ENCODE measurements around the gene DRICH1. TPM values are rescaled to one million over a fixed set of nuclear protein-coding genes. Genes with fewer than 3 reads are reported as not detected.
"Not testable (repeated sequence)": the region's sequence is repeated elsewhere in the genome, so short reads cannot be mapped to it uniquely, and the experiment has no call there.

The DRICH1 gene
- total RNA-seq, 8 experiments from 2014 or later, result 0.11 to 0.94 (median 0.36) TPM; not detected in 3

DNA sequence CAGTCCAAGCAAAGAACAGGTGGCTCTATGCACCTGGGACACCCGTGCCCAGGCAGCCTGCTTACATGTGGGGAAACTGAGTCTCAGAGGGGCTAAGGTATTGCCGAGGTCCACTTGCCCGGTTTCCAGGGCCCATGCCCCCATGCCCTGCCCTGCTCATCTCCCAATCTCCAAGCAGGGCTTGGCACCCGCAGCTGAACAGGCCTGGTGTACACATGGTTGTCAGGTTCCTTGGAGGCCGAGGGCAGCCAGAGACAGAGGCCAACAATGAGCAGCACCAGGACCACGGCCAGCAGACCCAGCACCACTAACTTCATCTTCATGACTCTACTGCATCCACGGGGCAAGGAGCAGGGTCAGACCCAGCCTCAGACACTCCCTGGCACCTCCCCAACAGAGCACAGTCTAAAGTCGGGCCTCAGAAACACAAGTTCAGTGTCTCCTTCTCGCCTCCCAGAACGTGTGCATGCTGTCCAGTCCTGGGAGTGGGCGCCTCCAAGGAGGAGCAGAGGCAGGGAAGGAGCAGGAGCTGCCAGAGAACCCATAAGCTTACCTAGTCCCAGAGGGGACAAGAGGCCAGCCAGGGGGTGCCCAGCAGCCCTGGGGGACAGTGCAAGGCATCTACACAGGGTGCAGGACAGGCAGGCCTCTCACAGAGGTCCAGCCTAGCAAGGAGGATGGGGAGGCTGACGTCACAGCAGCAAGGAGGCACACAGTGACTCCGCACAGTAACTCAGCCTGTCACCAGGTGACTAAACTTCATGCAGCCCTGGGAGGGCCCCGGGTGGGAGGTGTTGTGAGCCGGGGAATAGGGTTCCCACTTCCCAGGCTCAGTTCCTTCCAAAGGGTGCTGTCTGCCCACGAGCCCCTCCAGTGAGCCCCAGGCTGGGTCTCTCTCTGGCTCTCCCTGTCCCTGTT is 38.5 kb upstream of the DRICH1 start:
- H3K4me1 ChIP-seq (replicated peaks in 1 of 2), result no peaks in the 10 kb centered on the region
- no peak overlapping the region for H3K27ac ChIP-seq
- no peak overlapping the region for H3K4me3 ChIP-seq
- in situ Hi-C loops (cut with MboI; ENCODE audit: low pct_unique_long_range_greater_than_20kb in 2 of 9, low sequenced_read_pairs in 9 of 9, unreplicated experiment in 9 of 9), result no loop called here
- 40 to 100% (median 86%) methylated on average over 1 to 3 of the region's 16 CpGs; no CpG with 5 or more reads in 4 of the 10 experiments for WGBS, 10 experiments
- ATAC-seq (replicated peaks in 6 of 8), result peak in 5 of 8 experiments; percentile 42 to 74 (median 63)

DNA sequence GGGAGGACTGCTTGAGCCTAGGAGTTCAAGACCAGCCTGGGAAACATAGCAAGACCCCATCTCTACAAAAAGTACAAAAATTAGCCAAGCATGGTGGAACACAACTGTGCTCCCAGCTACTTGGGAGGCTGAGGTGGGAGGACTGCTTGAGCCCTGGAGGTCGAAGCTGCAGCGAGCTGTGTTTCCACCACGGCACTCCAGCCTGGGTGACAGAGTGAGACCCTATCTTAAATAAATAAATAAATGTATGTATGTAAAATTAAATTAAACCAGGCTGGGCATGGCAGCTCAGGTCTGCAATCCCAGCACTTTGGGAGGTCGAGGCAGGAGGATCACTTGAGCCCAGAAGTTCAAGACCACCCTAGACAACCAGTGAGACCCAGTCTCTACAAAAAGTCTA is 28.3 kb upstream of the DRICH1 start:
- WGBS, 10 experiments, result 80 to 100% (median 100%) methylated on average over 1 to 3 of the region's 4 CpGs; no CpG with 5 or more reads in 2 of the 10 experiments
- in situ Hi-C loops (cut with MboI; ENCODE audit: low pct_unique_long_range_greater_than_20kb in 2 of 9, low sequenced_read_pairs in 9 of 9, unreplicated experiment in 9 of 9); H3K27ac ChIP-seq; H3K4me3 ChIP-seq; ATAC-seq (replicated peaks in 6 of 8); H3K4me1 ChIP-seq (replicated peaks in 1 of 2): not testable (repeated sequence)

DNA sequence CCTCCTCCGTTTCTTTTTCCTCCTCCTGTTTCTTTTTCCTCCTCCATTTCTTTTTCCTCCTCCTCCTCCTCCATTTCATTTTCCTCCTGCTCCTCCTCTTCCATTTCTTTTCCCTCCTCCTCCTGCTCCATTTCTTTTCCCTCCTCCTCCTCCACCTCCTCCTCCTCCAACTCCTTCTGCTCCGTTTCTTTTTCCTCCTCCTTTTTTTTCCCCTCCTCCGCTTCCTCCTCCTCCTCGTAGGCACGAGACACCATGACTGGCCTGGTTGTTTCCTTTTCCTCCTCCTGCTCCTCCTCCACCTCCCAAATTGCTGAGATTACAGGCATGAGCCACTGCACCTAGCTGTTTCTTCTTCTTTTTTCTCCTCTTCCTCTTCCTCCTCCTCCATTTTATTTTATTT is 25.6 kb upstream of the DRICH1 start:
- 60 to 100% (median 77%) methylated on average over 1 to 5 of the region's 5 CpGs; no CpG with 5 or more reads in 4 of the 10 experiments for WGBS, 10 experiments

DNA sequence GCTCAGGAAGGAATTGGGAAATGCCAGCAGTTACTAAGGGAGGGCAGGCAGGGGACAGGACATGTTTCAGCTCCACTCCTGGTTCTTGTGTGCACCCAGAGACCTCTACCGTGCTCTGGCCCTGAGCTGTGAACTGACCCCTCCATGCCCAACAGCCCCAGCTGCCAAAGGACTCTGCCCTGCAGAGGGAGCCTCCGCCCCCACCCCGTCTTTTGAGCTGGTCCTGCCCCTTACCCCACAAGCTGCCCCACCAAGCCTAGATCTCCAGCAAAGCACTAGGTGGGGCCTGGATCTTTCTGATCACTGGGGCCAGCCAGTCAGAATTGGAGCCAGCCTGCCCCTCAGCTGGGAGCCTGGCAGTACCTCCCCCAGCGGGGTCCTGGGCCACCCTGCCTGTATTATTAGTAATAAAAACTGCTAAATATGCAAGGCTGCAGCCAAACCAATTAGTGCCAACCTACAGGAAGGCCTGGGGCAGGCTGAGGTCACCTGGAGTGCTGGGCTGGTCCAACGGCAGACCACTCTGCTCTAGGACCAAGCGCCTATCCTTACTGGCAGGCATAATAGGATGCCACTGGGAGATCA is 23.9 kb upstream of the DRICH1 start:
- Histone ChIP-seq H3K4me1 (replicated peaks in 1 of 2) (no peaks in the 10 kb centered on the region), H3K27ac (no peak overlapping the region), H3K4me3 (no peak overlapping the region)
- no peak for ATAC-seq (replicated peaks in 6 of 8)
- 83 to 100% (median 94%) methylated on average over 1 to 5 of the region's 6 CpGs; no CpG with 5 or more reads in 7 of the 10 experiments for WGBS, 10 experiments
- in situ Hi-C loops (cut with MboI; ENCODE audit: low pct_unique_long_range_greater_than_20kb in 2 of 9, low sequenced_read_pairs in 9 of 9, unreplicated experiment in 9 of 9), result no loop called here

More for the DNA sequence above, 25.6 kb upstream of the DRICH1 start:
- Histone ChIP-seq H3K4me3 (no peak overlapping the region), H3K27ac (no peak overlapping the region), H3K4me1 (replicated peaks in 1 of 2) (no peaks in the 10 kb centered on the region)
- no peak for ATAC-seq (replicated peaks in 6 of 8)
- in situ Hi-C loops (cut with MboI; ENCODE audit: low pct_unique_long_range_greater_than_20kb in 2 of 9, low sequenced_read_pairs in 9 of 9, unreplicated experiment in 9 of 9), result no loop called here

DNA sequence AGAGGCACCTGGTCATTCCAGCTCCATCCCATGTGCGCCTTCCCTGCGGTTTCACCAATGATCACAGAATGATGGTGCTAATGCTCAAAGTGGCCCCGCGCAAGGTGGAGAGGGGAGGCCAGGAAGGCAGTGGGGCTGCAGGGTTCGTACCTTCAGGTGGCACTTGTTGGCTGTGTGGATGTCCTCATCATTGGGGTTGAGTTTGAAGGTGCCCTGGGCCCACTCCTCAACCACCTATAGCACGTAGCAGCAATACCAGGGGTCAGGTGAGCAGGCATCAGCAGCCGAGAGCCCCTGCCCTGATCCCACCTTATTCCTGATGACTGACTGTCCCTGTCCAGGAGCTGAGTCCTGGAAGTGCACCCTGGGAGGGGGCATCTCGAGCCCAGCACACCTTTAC is 20.6 kb upstream of the DRICH1 start:
- in situ Hi-C loops (cut with MboI; ENCODE audit: low pct_unique_long_range_greater_than_20kb in 2 of 9, low sequenced_read_pairs in 9 of 9, unreplicated experiment in 9 of 9), result no loop called here
- Histone ChIP-seq H3K4me1 (replicated peaks in 1 of 2) (no peaks in the 10 kb centered on the region), H3K27ac (no peak overlapping the region), H3K4me3 (no peak overlapping the region)
- WGBS, 10 experiments, result 80 to 100% (median 84%) methylated on average over 1 to 5 of the region's 8 CpGs; no CpG with 5 or more reads in 5 of the 10 experiments
- ATAC-seq (replicated peaks in 6 of 8), result no peak

DNA sequence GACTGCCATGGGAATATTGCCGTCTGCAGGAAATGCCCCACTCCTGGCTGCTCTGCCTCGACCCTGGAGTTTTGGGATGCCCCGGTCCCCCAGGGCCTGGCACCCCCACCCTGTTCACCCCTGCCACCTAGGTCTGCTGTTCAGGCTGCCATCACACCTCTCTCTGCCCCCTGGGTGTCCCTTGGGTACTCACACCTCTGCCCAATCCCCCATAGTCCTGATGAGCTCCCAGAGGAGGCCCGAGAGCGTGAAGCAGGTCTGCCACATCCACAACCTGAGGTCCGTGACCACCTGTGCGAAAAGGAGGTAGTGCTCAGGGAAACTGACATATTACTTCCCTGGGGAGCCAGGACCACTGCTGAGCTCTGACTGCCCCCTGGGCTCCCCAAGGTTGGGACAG is 20.2 kb upstream of the DRICH1 start:
- WGBS, 10 experiments, result 83 to 90% methylated on average over 1 to 2 of the region's 7 CpGs; no CpG with 5 or more reads in 8 of the 10 experiments
- in situ Hi-C loops (cut with MboI; ENCODE audit: low pct_unique_long_range_greater_than_20kb in 2 of 9, low sequenced_read_pairs in 9 of 9, unreplicated experiment in 9 of 9), result no loop called here
- ATAC-seq (replicated peaks in 6 of 8), result no peak

DNA sequence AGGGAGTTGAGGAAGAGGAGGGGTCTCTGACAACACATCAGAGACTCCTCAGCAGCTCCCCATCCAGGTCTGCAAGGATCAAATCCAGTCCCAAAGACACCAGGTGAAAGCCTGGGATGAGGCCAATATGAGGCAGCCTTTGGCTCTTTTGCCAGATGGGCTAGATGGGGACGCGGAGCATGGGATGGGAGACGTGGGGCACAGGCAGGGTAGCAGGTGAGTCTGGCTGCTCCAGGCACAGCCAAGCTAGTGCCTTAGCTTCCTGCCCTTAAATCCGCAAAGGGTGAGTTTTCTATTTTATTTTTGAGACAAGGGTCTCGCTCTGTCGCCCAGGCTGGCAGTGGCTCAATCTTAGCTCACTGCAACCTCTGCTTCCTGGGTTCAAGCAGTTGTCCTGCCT is 19.6 kb upstream of the DRICH1 start:
- in situ Hi-C loops (cut with MboI; ENCODE audit: low pct_unique_long_range_greater_than_20kb in 2 of 9, low sequenced_read_pairs in 9 of 9, unreplicated experiment in 9 of 9), result no loop called here
- no peak overlapping the region for H3K27ac ChIP-seq
- WGBS, 10 experiments, result 33 to 100% (median 100%) methylated on average over 1 to 2 of the region's 6 CpGs; no CpG with 5 or more reads in 6 of the 10 experiments

More for the DNA sequence above, 20.2 kb upstream of the DRICH1 start:
- Histone ChIP-seq H3K4me1 (replicated peaks in 1 of 2) (no peaks in the 10 kb centered on the region), H3K27ac (no peak overlapping the region), H3K4me3 (no peak overlapping the region)

DNA sequence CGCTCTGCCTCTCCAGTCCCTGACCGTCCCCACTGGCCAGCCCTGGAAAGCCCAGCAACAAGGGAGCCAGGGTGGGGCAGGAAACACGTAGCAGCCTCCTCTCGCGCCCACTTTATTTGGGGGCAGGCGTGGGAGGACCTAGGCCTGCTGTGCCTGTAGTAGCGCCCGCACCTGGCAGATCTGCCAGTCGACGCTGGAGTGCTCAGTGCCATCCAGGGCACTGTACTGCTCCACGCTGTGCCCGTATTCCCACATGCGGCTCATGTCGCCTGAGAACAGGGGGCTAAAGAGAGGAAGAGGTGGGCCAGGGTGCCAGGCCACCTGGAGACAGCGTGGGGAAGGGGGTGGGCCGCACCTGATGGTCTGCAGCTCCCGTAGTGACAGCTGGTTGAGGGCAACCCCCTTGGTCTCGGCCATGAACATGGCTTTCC is 17.0 kb upstream of the DRICH1 start:
- no peak for ATAC-seq (replicated peaks in 6 of 8)

More for the DNA sequence above, 19.6 kb upstream of the DRICH1 start:
- Histone ChIP-seq H3K4me3 (no peak overlapping the region), H3K4me1 (replicated peaks in 1 of 2) (no peaks in the 10 kb centered on the region)
- ATAC-seq (replicated peaks in 6 of 8), result no peak

DNA sequence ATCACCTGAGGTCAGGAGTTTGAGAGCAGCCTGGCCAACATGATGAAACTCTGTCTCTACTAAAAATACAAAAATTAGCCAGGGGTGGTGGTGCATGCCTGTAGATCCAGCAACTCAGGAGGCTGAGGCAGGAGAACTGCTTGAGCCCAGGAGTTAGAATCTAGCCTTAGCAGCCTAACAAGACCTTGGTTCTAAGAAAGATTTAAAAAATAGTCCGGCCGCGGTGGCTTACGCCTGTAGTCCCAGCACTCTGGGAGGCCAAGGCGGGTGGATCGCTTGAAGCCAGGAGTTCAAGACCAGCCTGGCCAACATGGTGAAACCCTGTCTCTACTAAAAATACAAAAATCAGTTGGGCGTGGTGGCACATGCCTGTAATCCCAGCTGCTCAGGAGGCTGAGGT is 14.4 kb upstream of the DRICH1 start:
- H3K27ac ChIP-seq; in situ Hi-C loops (cut with MboI; ENCODE audit: low pct_unique_long_range_greater_than_20kb in 2 of 9, low sequenced_read_pairs in 9 of 9, unreplicated experiment in 9 of 9); H3K4me1 ChIP-seq (replicated peaks in 1 of 2); ATAC-seq (replicated peaks in 6 of 8); H3K4me3 ChIP-seq: not testable (repeated sequence)
- 93 to 100% (median 97%) methylated on average over 1 to 7 of the region's 7 CpGs; no CpG with 5 or more reads in 5 of the 10 experiments for WGBS, 10 experiments

More for the DNA sequence above, 17.0 kb upstream of the DRICH1 start:
- no peaks in the 10 kb centered on the region for H3K4me1 ChIP-seq (replicated peaks in 1 of 2)
- in situ Hi-C loops (cut with MboI; ENCODE audit: low pct_unique_long_range_greater_than_20kb in 2 of 9, low sequenced_read_pairs in 9 of 9, unreplicated experiment in 9 of 9), result no loop called here
- no peak overlapping the region for H3K27ac ChIP-seq
- no peak overlapping the region for H3K4me3 ChIP-seq
- WGBS, 10 experiments, result 84 to 97% methylated on average over 5 to 6 of the region's 18 CpGs; no CpG with 5 or more reads in 8 of the 10 experiments

DNA sequence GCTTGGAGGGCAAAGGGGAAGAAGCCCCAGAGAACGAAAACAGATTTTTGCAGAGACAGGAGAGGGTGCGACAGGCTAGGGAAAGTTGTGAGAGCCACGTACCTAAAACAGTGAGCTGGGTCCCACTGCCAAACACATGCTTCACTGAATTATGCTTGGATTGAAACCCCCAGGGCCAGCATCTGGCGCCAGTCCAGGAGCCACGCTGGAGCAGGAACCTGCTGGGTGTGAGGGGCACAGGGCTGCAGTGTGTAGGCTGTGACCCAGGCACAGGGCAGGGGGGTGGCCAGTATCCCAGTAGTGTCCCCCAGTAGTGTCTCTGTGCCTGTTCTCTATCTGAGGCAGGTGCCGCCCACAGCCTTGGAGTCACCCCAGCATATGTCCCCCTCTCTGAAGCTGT is 8.1 kb upstream of the DRICH1 start:
- H3K27ac ChIP-seq; ATAC-seq (replicated peaks in 6 of 8); H3K4me3 ChIP-seq; in situ Hi-C loops (cut with MboI; ENCODE audit: low pct_unique_long_range_greater_than_20kb in 2 of 9, low sequenced_read_pairs in 9 of 9, unreplicated experiment in 9 of 9); H3K4me1 ChIP-seq (replicated peaks in 1 of 2): not testable (repeated sequence)
- WGBS, 10 experiments, result 80 to 100% (median 93%) methylated on average over 1 to 3 of the region's 6 CpGs; no CpG with 5 or more reads in 6 of the 10 experiments

DNA sequence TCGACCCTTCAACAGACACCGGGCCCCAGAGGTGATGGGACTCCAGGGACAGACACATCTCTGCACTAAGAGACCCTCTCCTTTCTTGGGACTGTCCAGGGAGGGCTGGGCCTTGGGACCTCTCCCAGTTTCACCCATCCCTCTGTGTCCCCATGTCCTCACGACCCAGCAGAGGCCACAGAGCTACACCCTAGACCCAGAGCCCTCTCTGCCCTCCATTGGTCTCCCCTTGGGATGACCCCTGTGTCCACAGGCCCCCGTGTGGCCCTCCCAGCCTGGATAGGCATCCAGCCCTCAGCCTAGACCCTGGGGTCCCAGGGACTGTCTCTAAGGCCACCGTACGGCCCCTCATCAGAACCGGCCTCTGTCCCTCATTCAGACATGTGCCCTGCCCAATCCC is 7.5 kb upstream of the DRICH1 start:
- WGBS, 10 experiments, result 100% methylated on average over 1 to 2 of the region's 7 CpGs; no CpG with 5 or more reads in 8 of the 10 experiments
- H3K27ac ChIP-seq, result no peak overlapping the region
- in situ Hi-C loops (cut with MboI; ENCODE audit: low pct_unique_long_range_greater_than_20kb in 2 of 9, low sequenced_read_pairs in 9 of 9, unreplicated experiment in 9 of 9), result no loop called here
- ATAC-seq (replicated peaks in 6 of 8), result no peak
- H3K4me3 ChIP-seq, result no peak overlapping the region
- H3K4me1 ChIP-seq (replicated peaks in 1 of 2), result no peaks in the 10 kb centered on the region

DNA sequence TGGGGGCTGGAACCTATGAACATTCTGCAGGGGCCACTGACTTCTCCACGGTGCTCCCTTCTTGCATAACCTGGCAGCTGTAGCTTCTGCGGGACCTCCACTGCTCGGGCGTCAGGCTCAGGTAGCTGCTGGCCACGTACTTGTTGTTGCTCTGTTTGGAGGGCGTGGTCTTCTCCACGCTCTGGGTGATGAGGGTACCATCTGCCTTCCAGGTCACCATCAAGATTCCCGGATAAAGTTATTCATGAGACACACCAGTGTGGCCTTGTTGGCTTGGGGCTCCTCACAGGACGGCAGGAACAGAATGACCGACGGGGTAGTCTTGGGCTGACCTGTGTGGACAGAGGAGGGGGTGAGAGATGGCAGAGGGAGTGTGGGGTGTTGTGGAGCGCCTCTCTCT is 6.5 kb upstream of the DRICH1 start:
- no peak overlapping the region for H3K27ac ChIP-seq
- no peak for ATAC-seq (replicated peaks in 6 of 8)
- WGBS, 10 experiments, result no CpG with 5 or more reads among the region's 12 CpGs
- no peaks in the 10 kb centered on the region for H3K4me1 ChIP-seq (replicated peaks in 1 of 2)
- in situ Hi-C loops (cut with MboI; ENCODE audit: low pct_unique_long_range_greater_than_20kb in 2 of 9, low sequenced_read_pairs in 9 of 9, unreplicated experiment in 9 of 9), result no loop called here
- no peak overlapping the region for H3K4me3 ChIP-seq

DNA sequence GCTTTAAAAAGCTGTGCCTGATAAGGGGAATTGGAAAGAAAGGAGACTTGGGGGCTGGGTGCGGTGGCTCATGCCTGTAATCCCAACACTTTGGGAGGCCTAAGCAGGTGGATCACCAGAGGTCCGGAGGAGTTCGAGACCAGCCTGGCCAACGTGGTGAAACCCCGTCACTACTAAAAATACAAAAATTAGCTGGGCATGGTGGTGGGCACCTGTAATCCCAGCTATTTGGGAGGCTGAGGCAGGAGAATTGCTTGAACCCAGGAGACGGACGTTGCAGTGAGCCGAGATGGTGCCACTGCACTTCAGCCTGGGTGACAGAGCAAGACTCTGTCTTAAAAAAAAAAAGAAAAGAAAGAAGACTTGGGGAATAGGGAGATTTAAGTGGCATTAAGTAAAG is 3.2 kb upstream of the DRICH1 start:
- H3K4me3 ChIP-seq; H3K4me1 ChIP-seq (replicated peaks in 1 of 2); H3K27ac ChIP-seq; in situ Hi-C loops (cut with MboI; ENCODE audit: low pct_unique_long_range_greater_than_20kb in 2 of 9, low sequenced_read_pairs in 9 of 9, unreplicated experiment in 9 of 9); ATAC-seq (replicated peaks in 6 of 8): not testable (repeated sequence)
- WGBS, 10 experiments, result 63 to 100% (median 81%) methylated on average over 2 to 5 of the region's 8 CpGs
